ENCODE results near the gene BLVRB.
"Not testable (repeated sequence)": the region's sequence is repeated elsewhere in the genome, so short reads cannot be mapped to it uniquely, and the experiment has no call there.

DNA sequence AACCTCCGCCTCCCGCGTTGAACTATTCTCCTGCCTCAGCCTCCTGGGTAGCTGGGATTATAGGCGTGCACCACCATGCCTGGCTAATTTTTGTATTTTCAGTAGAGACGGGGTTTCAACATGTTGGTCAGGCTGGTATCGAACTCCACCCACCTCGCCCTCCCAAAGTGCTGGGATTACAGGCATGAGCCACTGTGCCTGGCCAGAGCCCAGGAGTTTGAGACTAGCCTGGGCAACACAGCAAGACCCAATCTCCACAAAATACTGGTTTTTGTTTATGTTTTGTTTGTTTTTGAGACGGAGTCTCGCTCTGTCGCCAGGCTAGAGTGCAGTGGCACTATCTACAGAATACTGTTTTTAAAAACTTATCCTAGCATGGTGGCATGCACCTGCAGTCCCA lies 35.3 kb downstream of the BLVRB start:
- not testable (repeated sequence) for TF ChIP-seq EZH2phosphoT487 (IDR thresholded peaks at IDR 0.05; ENCODE audit: borderline replicate concordance)
- TF ChIP-seq, protein P1, sequence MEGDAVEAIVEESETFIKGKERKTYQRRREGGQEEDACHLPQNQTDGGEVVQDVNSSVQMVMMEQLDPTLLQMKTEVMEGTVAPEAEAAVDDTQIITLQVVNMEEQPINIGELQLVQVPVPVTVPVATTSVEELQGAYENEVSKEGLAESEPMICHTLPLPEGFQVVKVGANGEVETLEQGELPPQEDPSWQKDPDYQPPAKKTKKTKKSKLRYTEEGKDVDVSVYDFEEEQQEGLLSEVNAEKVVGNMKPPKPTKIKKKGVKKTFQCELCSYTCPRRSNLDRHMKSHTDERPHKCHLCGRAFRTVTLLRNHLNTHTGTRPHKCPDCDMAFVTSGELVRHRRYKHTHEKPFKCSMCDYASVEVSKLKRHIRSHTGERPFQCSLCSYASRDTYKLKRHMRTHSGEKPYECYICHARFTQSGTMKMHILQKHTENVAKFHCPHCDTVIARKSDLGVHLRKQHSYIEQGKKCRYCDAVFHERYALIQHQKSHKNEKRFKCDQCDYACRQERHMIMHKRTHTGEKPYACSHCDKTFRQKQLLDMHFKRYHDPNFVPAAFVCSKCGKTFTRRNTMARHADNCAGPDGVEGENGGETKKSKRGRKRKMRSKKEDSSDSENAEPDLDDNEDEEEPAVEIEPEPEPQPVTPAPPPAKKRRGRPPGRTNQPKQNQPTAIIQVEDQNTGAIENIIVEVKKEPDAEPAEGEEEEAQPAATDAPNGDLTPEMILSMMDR (conservative IDR thresholded peaks at IDR 0.05; ENCODE audit: low read length): not testable (repeated sequence)

Data from Loucy (cell line).